GM21619 (cell line): Measurements from ENCODE around the gene ZDHHC6.
"Not testable (repeated sequence)": the region's sequence is repeated elsewhere in the genome, so short reads cannot be mapped to it uniquely, and the experiment has no call there.

ENCODE experiments used
- ATAC-seq: cut with Tn5 transposase; IDR thresholded peaks from one replicate; pipeline ENCODE4 v1.9.1; 2021; ENCODE audit not compliant: unreplicated experiment

ZDHHC6 gene

GRCh38 chr10:112393341-112393740 lies 53.4 kb downstream of the ZDHHC6 start:
- ATAC-seq: no peak

- ATAC-seq: peak; percentile 27
Observed at GRCh38 chr10:112390125-112390703, 56.5 kb downstream of the ZDHHC6 start.

DNA sequence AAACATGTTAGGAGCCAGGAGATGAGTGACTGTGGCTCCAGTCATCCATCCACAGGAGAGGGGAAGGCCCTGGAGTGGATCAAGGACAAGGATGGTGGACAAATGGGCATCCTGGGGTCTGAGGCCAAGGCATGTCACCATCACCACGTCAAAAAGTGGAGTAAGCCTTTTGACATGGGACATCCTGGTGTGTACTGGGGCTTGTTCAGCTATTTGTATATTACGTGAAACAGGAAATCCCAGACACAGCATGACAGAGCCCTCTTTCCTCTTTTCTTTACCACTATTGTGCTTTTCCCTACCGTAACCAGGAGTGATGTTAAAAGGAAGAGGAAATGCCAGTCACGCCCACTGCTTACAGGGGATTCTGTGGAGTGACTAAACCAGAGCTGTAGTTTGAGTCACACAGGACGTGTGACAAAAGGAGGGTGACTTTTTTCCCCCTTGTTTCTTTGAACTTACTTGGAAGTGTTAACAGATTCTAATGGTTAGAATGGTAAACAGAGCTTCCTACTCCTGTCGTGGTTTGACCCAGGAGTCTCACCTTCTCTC lies 57.4 kb downstream of the ZDHHC6 start:
- ATAC-seq: peak; percentile 67

DNA sequence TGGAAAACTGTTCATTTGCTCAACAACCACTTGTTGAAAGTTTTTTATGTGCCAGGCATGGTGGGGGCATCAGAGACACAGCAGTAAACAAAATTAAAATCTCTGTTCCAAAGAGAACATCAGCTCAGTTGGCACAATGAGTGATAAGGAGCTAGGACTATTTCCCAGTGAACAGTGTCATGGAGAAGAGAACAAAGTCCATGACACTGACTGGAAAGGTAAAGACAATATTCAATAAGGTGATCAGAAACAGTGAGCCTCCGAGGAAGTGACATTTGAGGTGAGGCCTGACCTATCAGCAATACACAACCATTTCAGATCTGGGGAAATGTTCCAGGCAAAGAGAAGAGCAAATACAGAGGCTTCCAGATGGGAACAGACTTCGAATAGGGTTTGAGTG lies 58.2 kb downstream of the ZDHHC6 start:
- no peak for ATAC-seq

DNA sequence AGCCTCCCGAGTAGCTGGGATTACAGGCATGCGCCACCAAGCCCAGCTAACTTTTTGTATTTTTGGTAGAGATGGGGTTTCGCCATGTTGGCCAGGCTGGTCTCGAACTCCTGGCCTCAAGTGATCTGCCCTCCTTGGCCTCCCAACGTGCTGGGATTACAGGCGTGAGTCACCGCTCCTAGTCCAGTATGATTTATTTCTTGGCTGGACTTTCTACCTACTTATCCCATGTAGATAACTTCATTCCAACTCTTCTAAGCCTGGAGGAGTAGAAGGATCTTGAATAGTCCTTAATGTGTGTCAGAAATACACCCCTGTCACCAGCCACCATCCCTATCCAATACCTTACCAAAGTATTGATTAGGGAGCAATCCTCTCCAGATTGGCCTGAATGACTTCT lies 58.7 kb downstream of the ZDHHC6 start:
- ATAC-seq: not testable (repeated sequence)

GRCh38 chr10:112385201-112385600 lies 61.5 kb downstream of the ZDHHC6 start:
- no peak for ATAC-seq

GRCh38 chr10:112384141-112384540 lies 62.6 kb downstream of the ZDHHC6 start:
- no peak for ATAC-seq

DNA sequence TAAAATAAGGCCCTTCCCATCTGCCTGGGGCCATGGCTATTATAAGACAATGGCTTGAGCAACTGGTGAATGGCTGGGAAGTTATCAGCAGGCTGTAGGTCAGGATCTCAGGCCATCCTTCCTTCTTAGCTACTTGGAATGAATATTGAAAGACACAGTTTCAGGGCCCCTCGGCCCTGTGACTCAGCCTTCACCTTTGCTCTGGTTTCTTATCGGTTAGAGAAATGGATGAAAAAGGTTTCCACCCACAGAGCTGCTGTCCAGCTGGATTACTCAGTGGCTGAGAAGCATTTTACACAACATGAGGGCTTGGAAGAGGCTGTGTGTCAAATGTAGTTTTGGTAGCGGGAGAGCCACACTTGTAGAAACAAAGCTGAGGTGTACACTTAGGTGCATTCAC lies 63.4 kb downstream of the ZDHHC6 start:
- ATAC-seq: no peak

DNA sequence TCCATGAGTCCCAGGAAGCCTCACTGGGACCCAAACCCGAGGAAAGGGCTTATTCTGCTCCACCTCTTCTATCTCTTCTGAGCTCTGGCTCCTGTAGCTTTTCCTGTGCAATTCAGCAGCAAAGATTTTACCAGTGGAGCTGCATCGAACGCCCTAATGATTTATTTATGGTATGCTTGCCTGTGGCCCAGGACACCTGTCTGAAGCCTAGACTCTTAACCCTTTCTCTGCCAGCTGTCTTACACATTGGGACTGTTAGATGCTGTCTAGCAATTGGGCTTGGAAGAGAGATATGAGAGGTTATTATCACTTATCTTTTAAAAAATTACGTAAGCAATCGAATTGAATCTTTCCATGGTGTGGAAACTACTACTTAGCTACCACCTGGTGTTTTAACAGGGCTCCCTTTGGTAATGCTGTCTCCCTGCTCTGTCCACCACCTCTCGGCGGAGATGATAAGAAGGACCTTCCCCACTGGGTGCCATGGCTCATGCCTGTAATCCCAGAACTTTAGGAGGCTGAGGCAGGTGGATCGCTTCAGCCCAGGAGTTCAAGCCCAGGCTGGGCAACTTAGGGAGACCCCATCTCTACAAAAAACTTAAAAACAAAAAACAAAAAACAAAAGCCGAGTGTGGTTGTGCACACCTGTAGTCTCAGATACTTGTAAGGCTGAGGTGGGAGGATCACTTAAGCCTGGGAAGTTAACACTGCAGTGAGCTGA lies 64.0 kb downstream of the ZDHHC6 start:
- ATAC-seq: no peak
